BLaER1 treated with 17β-estradiol and CSF1 and Interleukin-3, amounts not matched to agents 10 nM and 100 nM (cell line): ENCODE data around the gene MGST3.

Experiments used
- H3K27ac ChIP-seq, 11 experiments: shearing (Covaris generic); formaldehyde crosslinking; 2 replicates each; pipeline ENCODE4 v1.8.1; 2022
- H3K27me3 ChIP-seq, 11 experiments: shearing (Covaris generic); formaldehyde crosslinking; 2 replicates each; pipeline ENCODE4 v1.8.1; 2022
- H3K36me3 ChIP-seq, 11 experiments: shearing (Covaris generic); formaldehyde crosslinking; 2 replicates each; pipeline ENCODE4 v1.8.1; 2022
- H3K4me1 ChIP-seq, 10 experiments: shearing (Covaris generic); formaldehyde crosslinking; 2 replicates each; pipeline ENCODE4 v1.8.1; 2022
- H3K4me2 ChIP-seq, 11 experiments: shearing (Covaris generic); formaldehyde crosslinking; 2 replicates each; pipeline ENCODE4 v1.8.1; 2022
- H3K4me3 ChIP-seq, 10 experiments: shearing (Covaris generic); formaldehyde crosslinking; 2 replicates each; pipeline ENCODE4 v1.8.1; 2022
- H3K9ac ChIP-seq, 11 experiments: shearing (Covaris generic); formaldehyde crosslinking; 2 replicates each; pipeline ENCODE4 v1.8.1; 2022
- H3K9me3 ChIP-seq, 11 experiments: shearing (Covaris generic); formaldehyde crosslinking; replicated peaks in 1 of 11; 2 replicates each; pipeline ENCODE4 v1.8.1; 2022
- H4K20me1 ChIP-seq, 11 experiments: shearing (Covaris generic); formaldehyde crosslinking; 2 replicates each; pipeline ENCODE4 v1.8.1; 2022
- Cebpa-rat ChIP-seq, 11 experiments: shearing (Covaris generic); IDR thresholded peaks; 2 replicates each; pipeline ENCODE4 v1.8.1; 2022

MGST3 gene

GRCh38 chr1:165623624-165624023, 7.4 kb upstream of the MGST3 start:
- Histone ChIP-seq H3K4me2 (no peak overlapping the region), H4K20me1 (no peaks in the 10 kb centered on the region), H3K4me3 (no peak overlapping the region), H3K27me3 (no peaks in the 10 kb centered on the region), H3K4me1 (no peaks in the 10 kb centered on the region), H3K9me3 (no peaks in the 10 kb centered on the region), H3K9ac (no peak overlapping the region), H3K36me3 (no peaks in the 10 kb centered on the region), H3K27ac (no peak overlapping the region)
- no peak for TF ChIP-seq Cebpa-rat (IDR thresholded peaks at IDR 0.05)

- no peaks in the 10 kb centered on the region for H4K20me1 ChIP-seq
- no peaks in the 10 kb centered on the region for H3K9me3 ChIP-seq
- H3K36me3 ChIP-seq, result no peaks in the 10 kb centered on the region
- no peak overlapping the region for H3K27ac ChIP-seq
- no peak for TF ChIP-seq Cebpa-rat (IDR thresholded peaks at IDR 0.05)
- no peak overlapping the region for H3K9ac ChIP-seq
- H3K4me2 ChIP-seq, result no peak overlapping the region
- H3K4me3 ChIP-seq, result no peak overlapping the region
- H3K4me1 ChIP-seq, result no peaks in the 10 kb centered on the region; a peak in 1 of 20 replicates
- no peaks in the 10 kb centered on the region for H3K27me3 ChIP-seq
Measured at GRCh38 chr1:165624441-165624840, 6.6 kb upstream of the MGST3 start.

- no peaks in the 10 kb centered on the region for H3K27me3 ChIP-seq
- peaks cover 14 to 26% (median 19%) of the 10 kb centered on the region in 10 experiments for H3K4me1 ChIP-seq
- H3K4me2 ChIP-seq, result no peak overlapping the region
- H4K20me1 ChIP-seq, result peaks cover 0 to 11% (median 6%) of the 10 kb centered on the region in 11 experiments; a peak in 8 of 22 replicates
- H3K36me3 ChIP-seq, result no peaks in the 10 kb centered on the region
- no peak overlapping the region for H3K9ac ChIP-seq
- H3K4me3 ChIP-seq, result no peak overlapping the region
- no peak for TF ChIP-seq Cebpa-rat (IDR thresholded peaks at IDR 0.05)
- H3K9me3 ChIP-seq, result no peaks in the 10 kb centered on the region
- H3K27ac ChIP-seq, result no peak overlapping the region
Measured at GRCh38 chr1:165628147-165628822, 2.7 kb upstream of the MGST3 start.

- Histone ChIP-seq H3K4me1 (peaks cover 17 to 29% (median 22%) of the 10 kb centered on the region in 10 experiments), H3K27ac (no peak overlapping the region), H3K9ac (no peak overlapping the region), H3K27me3 (no peaks in the 10 kb centered on the region), H3K36me3 (no peaks in the 10 kb centered on the region), H3K9me3 (no peaks in the 10 kb centered on the region), H4K20me1 (peaks cover 0 to 18% (median 6%) of the 10 kb centered on the region in 11 experiments; a peak in 9 of 22 replicates), H3K4me3 (no peak overlapping the region), H3K4me2 (no peak overlapping the region)
- TF ChIP-seq Cebpa-rat (IDR thresholded peaks at IDR 0.05), result no peak
Measured at GRCh38 chr1:165629151-165629550, 1.9 kb upstream of the MGST3 start.

- H3K36me3 ChIP-seq, result peaks cover 0 to 2% (median 0%) of the 10 kb centered on the region in 11 experiments; a peak in 1 of 22 replicates
- H3K9me3 ChIP-seq, result no peaks in the 10 kb centered on the region
- H4K20me1 ChIP-seq, result peaks cover 0 to 24% (median 6%) of the 10 kb centered on the region in 11 experiments; a peak in 9 of 22 replicates
- peak overlapping the region; percentile 80 to 99 (median 95) for H3K4me2 ChIP-seq
- H3K4me1 ChIP-seq, result peaks cover 17 to 33% (median 24%) of the 10 kb centered on the region in 10 experiments
- H3K4me3 ChIP-seq, result peak overlapping the region; percentile 66 to 94 (median 84)
- H3K27ac ChIP-seq, result peak overlapping the region; percentile 71 to 90 (median 83)
- no peak for TF ChIP-seq Cebpa-rat (IDR thresholded peaks at IDR 0.05)
- H3K27me3 ChIP-seq, result no peaks in the 10 kb centered on the region
- peak overlapping the region; percentile 74 to 88 (median 83) for H3K9ac ChIP-seq
Measured at GRCh38 chr1:165629848-165630628, 996 bp upstream of the MGST3 start.

GRCh38 chr1:165631342-165632151, 513 bp downstream of the MGST3 start:
- Histone ChIP-seq H4K20me1 (peaks cover 0 to 40% (median 6%) of the 10 kb centered on the region in 11 experiments; a peak in 9 of 22 replicates), H3K9ac (peak overlapping the region; percentile 74 to 88 (median 83)), H3K36me3 (peaks cover 0 to 12% (median 0%) of the 10 kb centered on the region in 11 experiments; a peak in 3 of 22 replicates), H3K4me1 (peaks cover 17 to 38% (median 26%) of the 10 kb centered on the region in 10 experiments), H3K4me3 (peak overlapping the region; percentile 66 to 94 (median 84)), H3K27ac (peak overlapping the region; percentile 71 to 90 (median 83); a peak in 21 of 22 replicates), H3K4me2 (peak overlapping the region; percentile 80 to 99 (median 95)), H3K9me3 (no peaks in the 10 kb centered on the region), H3K27me3 (no peaks in the 10 kb centered on the region)
- TF ChIP-seq Cebpa-rat (IDR thresholded peaks at IDR 0.05), result no peak

- Histone ChIP-seq H3K27me3 (no peaks in the 10 kb centered on the region), H3K4me1 (peaks cover 17 to 38% (median 26%) of the 10 kb centered on the region in 10 experiments), H3K9ac (peak overlapping the region; percentile 74 to 88 (median 83); a peak in 21 of 22 replicates), H3K36me3 (peaks cover 0 to 16% (median 0%) of the 10 kb centered on the region in 11 experiments; a peak in 3 of 22 replicates), H3K27ac (peak overlapping the region in 8 of 11 experiments; percentile 27 to 89 (median 80); a peak in 10 of 22 replicates), H3K4me3 (peak overlapping the region; percentile 66 to 94 (median 84)), H4K20me1 (peaks cover 0 to 45% (median 8%) of the 10 kb centered on the region in 11 experiments; a peak in 11 of 22 replicates), H3K4me2 (peak overlapping the region; percentile 80 to 99 (median 95)), H3K9me3 (no peaks in the 10 kb centered on the region)
- TF ChIP-seq Cebpa-rat (IDR thresholded peaks at IDR 0.05), result no peak
Measured at GRCh38 chr1:165632152-165632469, 1.1 kb downstream of the MGST3 start.

- Histone ChIP-seq H3K27me3 (no peaks in the 10 kb centered on the region), H4K20me1 (peaks cover 0 to 49% (median 8%) of the 10 kb centered on the region in 11 experiments; a peak in 11 of 22 replicates), H3K9me3 (no peaks in the 10 kb centered on the region), H3K36me3 (peaks cover 0 to 16% (median 0%) of the 10 kb centered on the region in 11 experiments; a peak in 3 of 22 replicates), H3K4me1 (peaks cover 17 to 38% (median 26%) of the 10 kb centered on the region in 10 experiments), H3K4me2 (peak overlapping the region; percentile 80 to 99 (median 95)), H3K27ac (peak overlapping the region in 4 of 11 experiments; percentile 29 to 89 (median 80); a peak in 5 of 22 replicates), H3K4me3 (peak overlapping the region in 8 of 10 experiments; percentile 66 to 94 (median 84); a peak in 11 of 20 replicates), H3K9ac (peak overlapping the region in 6 of 11 experiments; percentile 81 to 87 (median 83); a peak in 6 of 22 replicates)
- no peak for TF ChIP-seq Cebpa-rat (IDR thresholded peaks at IDR 0.05)
Measured at GRCh38 chr1:165632491-165632890, 1.5 kb downstream of the MGST3 start.
